ENCODE data around the gene ELOB. TPM values are rescaled to one million over a fixed set of nuclear protein-coding genes. Genes with fewer than 3 reads are reported as not detected.

Gene ELOB
- total RNA-seq, 1 donor from 2014 or later: 183 TPM

DNA sequence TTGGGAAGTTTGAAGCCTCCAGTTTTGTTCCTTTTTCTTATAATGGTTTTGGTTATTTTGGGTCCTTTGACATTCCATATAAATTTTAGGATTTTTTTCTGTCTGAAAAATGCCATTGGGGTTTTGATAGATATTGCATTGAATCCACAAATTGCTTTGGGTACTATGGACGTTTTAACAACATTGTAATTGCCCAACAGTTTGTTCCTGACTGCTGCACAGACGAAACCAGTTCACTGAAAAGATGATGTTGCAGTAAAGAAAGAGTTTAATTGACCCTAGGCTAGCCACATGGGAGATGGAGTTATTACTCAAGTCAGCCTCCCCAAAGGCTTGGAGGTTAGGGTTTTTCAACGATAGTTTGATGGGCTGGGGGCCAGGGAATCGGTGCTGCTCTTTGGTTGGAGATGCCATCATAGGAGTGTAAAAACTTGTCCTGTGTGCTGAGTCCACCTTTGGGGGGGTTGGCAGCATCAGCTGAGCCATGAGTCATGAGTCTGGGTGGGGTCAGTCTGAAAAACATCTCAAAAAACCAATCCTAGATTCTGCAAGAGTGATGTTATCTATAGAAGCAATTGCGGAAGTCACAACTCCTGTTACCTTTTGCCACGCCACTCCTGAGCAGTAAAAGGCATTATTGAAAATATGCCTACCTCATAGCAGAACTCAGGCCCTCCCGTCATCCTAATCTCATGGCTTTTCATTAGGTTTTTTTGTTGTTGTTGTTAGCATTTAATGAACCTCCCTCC lies 18.5 kb upstream of the ELOB start:
- no peak overlapping the region for H3K4me3 Mint-ChIP-seq (ENCODE audit: unreplicated experiment)
- no peak overlapping the region for H3K27ac Mint-ChIP-seq (ENCODE audit: unreplicated experiment)
- no peaks in the 10 kb centered on the region for H3K4me1 Mint-ChIP-seq (ENCODE audit: low read depth, unreplicated experiment)
- peaks cover 4% of the 10 kb centered on the region for H3K9me3 Mint-ChIP-seq (ENCODE audit: unreplicated experiment)
- TF ChIP-seq, protein P1, sequence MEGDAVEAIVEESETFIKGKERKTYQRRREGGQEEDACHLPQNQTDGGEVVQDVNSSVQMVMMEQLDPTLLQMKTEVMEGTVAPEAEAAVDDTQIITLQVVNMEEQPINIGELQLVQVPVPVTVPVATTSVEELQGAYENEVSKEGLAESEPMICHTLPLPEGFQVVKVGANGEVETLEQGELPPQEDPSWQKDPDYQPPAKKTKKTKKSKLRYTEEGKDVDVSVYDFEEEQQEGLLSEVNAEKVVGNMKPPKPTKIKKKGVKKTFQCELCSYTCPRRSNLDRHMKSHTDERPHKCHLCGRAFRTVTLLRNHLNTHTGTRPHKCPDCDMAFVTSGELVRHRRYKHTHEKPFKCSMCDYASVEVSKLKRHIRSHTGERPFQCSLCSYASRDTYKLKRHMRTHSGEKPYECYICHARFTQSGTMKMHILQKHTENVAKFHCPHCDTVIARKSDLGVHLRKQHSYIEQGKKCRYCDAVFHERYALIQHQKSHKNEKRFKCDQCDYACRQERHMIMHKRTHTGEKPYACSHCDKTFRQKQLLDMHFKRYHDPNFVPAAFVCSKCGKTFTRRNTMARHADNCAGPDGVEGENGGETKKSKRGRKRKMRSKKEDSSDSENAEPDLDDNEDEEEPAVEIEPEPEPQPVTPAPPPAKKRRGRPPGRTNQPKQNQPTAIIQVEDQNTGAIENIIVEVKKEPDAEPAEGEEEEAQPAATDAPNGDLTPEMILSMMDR (IDR thresholded peaks at IDR 0.05; ENCODE audit: partially characterized antibody, unreplicated experiment): no peak
- peaks cover 7% of the 10 kb centered on the region for H3K27me3 Mint-ChIP-seq (ENCODE audit: unreplicated experiment)
- no peaks in the 10 kb centered on the region for H3K36me3 Mint-ChIP-seq (ENCODE audit: unreplicated experiment)
- no peak for DNase-seq

DNA sequence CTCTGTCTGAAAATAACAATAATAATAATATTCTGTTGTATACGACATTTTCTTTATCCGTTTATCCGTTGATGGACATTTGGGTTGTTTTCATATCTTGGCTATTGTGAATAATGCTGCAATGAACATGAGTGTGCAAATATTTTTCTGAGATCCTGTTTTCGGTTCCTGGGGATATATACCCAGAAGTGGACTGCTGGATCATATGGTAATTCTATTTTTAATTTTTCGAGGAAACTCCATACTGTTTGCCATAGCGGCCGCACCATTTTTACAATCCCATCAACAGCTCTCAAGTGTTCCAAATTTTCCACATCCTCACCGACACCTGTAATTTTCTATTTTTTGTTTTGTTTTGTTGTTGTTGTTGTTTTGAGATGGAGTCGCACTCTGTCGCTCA lies 15.9 kb upstream of the ELOB start:
- Mint-ChIP-seq H3K4me1 (ENCODE audit: low read depth, unreplicated experiment) (peaks cover 5% of the 10 kb centered on the region), H3K36me3 (ENCODE audit: unreplicated experiment) (no peaks in the 10 kb centered on the region), H3K9me3 (ENCODE audit: unreplicated experiment) (peaks cover 4% of the 10 kb centered on the region), H3K27me3 (ENCODE audit: unreplicated experiment) (peaks cover 5% of the 10 kb centered on the region), H3K4me3 (ENCODE audit: unreplicated experiment) (no peak overlapping the region), H3K27ac (ENCODE audit: unreplicated experiment) (no peak overlapping the region)
- TF ChIP-seq, protein P1 (IDR thresholded peaks at IDR 0.05; ENCODE audit: partially characterized antibody, unreplicated experiment): no peak
- DNase-seq: no peak

DNA sequence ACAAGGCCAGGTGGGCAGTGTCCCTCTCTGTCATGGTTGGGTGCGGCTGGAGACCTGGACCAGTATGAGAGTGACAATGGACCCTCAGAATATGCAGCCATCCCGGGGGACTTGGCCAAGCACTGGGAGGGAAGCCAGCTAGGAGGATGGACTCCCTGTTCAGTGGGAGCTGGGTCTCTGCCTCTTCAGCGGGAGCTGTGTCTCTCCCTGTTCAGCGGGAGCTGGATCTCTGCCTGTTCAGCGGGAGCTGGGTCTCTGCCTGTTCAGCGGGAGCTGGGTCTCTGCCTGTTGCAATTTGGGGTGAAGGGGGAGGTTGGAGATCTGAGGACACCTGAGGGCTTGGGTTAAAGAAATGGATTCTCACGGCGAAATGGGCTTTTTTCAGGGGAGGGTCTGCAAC lies 14.1 kb upstream of the ELOB start:
- TF ChIP-seq, protein P1 (IDR thresholded peaks at IDR 0.05; ENCODE audit: partially characterized antibody, unreplicated experiment): no peak
- DNase-seq: no peak
- Mint-ChIP-seq H3K27me3 (ENCODE audit: unreplicated experiment) (peaks cover 5% of the 10 kb centered on the region), H3K27ac (ENCODE audit: unreplicated experiment) (no peak overlapping the region), H3K36me3 (ENCODE audit: unreplicated experiment) (no peaks in the 10 kb centered on the region), H3K9me3 (ENCODE audit: unreplicated experiment) (peaks cover 5% of the 10 kb centered on the region), H3K4me1 (ENCODE audit: low read depth, unreplicated experiment) (peaks cover 5% of the 10 kb centered on the region), H3K4me3 (ENCODE audit: unreplicated experiment) (no peak overlapping the region)

DNA sequence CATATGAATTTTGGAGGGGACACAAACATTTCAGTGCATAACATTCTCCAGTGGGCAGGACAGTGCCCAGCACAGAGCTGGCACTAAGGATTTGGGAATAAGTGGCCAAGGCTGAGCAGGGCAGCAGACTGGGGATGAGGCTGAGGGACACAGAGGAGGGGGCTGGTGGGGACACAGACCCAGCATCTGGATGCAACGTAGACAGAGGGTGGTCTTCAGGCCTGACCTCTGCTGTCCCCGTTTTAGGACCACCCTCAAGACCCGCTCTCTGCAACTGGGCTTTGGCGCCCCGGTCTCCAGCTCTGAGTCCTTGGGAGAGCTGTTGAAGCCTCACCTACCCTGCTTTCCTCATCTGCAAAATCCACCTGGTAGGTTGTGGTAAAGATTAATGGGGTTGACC lies 13.6 kb upstream of the ELOB start:
- Mint-ChIP-seq H3K27ac (ENCODE audit: unreplicated experiment) (no peak overlapping the region), H3K4me1 (ENCODE audit: low read depth, unreplicated experiment) (peaks cover 5% of the 10 kb centered on the region), H3K4me3 (ENCODE audit: unreplicated experiment) (no peak overlapping the region), H3K27me3 (ENCODE audit: unreplicated experiment) (peaks cover 5% of the 10 kb centered on the region), H3K36me3 (ENCODE audit: unreplicated experiment) (no peaks in the 10 kb centered on the region), H3K9me3 (ENCODE audit: unreplicated experiment) (peaks cover 5% of the 10 kb centered on the region)
- DNase-seq: no peak
- TF ChIP-seq, protein P1 (IDR thresholded peaks at IDR 0.05; ENCODE audit: partially characterized antibody, unreplicated experiment): no peak

DNA sequence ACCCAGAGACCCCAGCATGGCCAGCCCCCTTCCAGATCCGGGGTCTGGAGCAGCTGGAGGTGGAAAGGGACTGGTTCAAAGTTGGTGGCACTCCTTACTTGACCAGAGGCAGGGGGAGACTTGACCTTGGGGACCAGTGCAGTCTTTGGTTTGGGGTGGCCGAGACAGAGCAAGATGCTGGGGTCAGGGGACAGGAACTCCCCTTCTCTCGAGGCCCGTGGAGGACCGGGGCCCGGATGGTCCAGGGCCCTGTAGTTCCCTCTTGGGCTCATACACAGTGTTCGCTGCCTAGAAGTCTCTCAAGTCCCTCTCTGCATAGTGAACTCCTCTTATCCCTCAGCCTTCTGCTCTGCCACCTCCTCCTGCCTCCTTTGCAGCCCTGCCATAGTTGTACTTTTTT lies 10.9 kb upstream of the ELOB start:
- TF ChIP-seq, protein P1 (IDR thresholded peaks at IDR 0.05; ENCODE audit: partially characterized antibody, unreplicated experiment): no peak
- no peak overlapping the region for H3K4me3 Mint-ChIP-seq (ENCODE audit: unreplicated experiment)
- no peak for DNase-seq
- peaks cover 1% of the 10 kb centered on the region for H3K27me3 Mint-ChIP-seq (ENCODE audit: unreplicated experiment)
- H3K27ac Mint-ChIP-seq (ENCODE audit: unreplicated experiment): no peak overlapping the region
- no peaks in the 10 kb centered on the region for H3K36me3 Mint-ChIP-seq (ENCODE audit: unreplicated experiment)
- H3K4me1 Mint-ChIP-seq (ENCODE audit: low read depth, unreplicated experiment): peaks cover 5% of the 10 kb centered on the region
- peaks cover 3% of the 10 kb centered on the region for H3K9me3 Mint-ChIP-seq (ENCODE audit: unreplicated experiment)
